GM12875 (cell line): ENCODE data around the gene PLLP.
A peak's percentile ranks its signal among the peaks of the same experiment; 100 is the strongest.

ENCODE experiments used
- H3K4me3 ChIP-seq: one replicate; pipeline ENCODE4 v1.5.1; 2011; ENCODE audit warnings: low read depth, low read length, control low read depth
- TF ChIP-seq, protein P1 (sequence below): IDR thresholded peaks from 2 replicates; pipeline ENCODE4 v1.5.1; 2011; ENCODE audit warnings: low read depth, mild to moderate bottlenecking, control low read depth, inconsistent platforms, low read length, moderate library complexity, borderline replicate concordance; ENCODE audit not compliant: insufficient read depth

The PLLP gene

DNA sequence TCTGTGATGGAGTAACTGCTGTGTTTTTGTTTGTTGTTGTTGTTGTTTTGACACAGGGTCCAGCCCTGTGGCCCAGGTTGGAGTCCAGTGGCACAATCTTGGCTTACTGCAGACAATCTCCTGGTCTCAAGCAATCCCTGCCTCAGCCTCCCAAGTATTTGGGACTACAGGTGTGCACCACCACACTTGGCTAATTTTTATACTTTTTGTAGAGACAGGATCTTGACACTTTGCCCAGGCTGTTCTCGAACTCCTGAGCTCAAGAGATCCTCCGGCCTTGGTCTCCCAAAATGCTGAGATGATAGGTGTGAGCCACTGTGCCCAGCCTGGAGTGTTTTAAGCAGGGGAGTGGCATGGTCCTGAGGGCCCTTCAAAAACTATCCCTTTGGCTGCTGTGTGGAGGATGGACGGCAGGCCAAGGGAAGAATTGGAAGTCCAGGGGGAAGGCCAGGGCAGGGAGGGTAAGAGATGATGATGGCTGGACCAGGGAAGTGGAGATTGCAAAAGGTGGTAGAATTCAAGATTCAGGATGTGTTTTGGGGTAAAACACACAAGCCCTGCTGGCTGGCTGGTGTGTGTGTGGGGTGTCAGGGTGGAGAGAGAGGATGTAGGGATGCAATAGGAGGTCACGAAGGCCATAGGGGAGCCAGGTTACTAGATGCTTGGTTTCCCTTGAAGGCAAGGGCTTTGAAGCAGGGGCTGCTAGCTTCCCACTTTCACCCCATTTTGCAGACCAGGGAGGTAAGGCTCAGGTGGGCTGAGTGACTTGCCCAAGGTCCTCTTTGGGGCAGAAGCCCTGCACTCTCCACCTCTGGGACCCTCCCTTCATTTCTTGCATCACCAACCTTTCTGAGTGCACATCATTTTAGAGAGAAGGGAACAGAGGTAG is 18.8 kb upstream of the PLLP start:
- H3K4me3 ChIP-seq = no peak overlapping the region
- TF ChIP-seq, protein P1, sequence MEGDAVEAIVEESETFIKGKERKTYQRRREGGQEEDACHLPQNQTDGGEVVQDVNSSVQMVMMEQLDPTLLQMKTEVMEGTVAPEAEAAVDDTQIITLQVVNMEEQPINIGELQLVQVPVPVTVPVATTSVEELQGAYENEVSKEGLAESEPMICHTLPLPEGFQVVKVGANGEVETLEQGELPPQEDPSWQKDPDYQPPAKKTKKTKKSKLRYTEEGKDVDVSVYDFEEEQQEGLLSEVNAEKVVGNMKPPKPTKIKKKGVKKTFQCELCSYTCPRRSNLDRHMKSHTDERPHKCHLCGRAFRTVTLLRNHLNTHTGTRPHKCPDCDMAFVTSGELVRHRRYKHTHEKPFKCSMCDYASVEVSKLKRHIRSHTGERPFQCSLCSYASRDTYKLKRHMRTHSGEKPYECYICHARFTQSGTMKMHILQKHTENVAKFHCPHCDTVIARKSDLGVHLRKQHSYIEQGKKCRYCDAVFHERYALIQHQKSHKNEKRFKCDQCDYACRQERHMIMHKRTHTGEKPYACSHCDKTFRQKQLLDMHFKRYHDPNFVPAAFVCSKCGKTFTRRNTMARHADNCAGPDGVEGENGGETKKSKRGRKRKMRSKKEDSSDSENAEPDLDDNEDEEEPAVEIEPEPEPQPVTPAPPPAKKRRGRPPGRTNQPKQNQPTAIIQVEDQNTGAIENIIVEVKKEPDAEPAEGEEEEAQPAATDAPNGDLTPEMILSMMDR = no peak

DNA sequence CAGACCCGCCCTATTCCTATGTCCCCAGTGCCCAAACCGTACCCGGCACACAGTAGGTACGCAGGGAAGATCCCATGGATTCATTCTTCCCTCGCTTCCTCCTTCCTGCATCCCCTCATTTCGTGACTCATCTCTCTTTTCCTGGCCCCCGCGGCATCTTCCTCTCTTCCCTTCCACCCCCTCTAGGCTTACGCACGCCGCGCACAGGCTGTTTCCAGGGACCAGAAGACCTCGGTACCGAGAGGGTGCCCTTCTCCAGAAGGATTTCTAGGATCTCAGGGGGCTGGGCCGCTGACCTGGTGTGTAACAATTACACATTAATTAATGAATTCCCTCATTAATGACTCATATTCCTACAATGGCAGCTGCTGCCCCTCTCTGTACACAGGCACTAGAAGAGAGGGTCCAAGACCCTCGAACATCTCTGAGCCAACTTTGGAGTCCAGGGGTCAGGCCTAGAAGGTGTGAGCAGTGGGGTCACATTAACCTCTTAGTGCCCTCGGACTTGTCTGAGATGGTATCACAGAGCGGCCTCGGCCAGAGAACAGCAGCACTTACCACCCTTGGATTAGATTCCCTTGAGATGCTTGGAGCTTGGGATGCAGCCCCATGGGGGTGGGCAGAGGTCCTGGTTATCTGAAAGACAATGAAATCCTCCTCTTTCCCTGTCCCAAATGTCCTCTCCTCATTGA is 16.8 kb upstream of the PLLP start:
- TF ChIP-seq, protein P1 = no peak
- H3K4me3 ChIP-seq = no peak overlapping the region

DNA sequence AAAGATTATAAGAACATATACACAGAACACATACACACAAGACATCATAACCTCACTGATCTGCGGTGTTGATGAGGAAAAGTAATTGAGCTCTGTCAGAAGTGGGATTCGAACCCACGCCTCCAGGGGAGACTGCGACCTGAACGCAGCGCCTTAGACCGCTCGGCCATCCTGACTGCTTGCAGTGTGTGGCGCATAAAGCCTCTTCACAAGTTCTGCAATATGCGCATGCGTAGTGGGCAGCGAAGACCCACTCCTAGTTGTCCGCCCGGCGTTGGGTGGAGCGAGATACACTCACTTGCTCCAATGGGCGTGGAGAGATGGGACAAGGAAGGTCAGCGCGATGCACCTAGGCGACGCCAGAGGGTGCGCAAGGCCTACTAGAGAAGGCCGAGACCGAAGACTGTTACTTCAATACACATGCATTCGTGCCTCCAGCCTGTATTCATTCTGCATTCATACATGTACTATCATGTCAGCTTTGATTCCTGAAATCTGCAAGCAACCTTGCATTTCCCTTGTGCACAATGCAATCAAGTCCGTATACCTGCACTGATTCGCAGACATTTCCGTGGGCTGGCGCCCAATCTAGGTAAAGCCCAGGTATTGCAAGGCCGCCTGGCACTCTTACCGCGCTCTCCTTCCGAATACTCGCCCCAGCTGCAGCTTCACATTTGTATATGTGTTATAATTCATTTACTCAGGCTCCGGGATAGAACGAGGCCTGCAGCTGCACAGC is 16.1 kb upstream of the PLLP start:
- TF ChIP-seq, protein P1 = peak; percentile 96
- peak overlapping the region; percentile 26 for H3K4me3 ChIP-seq

DNA sequence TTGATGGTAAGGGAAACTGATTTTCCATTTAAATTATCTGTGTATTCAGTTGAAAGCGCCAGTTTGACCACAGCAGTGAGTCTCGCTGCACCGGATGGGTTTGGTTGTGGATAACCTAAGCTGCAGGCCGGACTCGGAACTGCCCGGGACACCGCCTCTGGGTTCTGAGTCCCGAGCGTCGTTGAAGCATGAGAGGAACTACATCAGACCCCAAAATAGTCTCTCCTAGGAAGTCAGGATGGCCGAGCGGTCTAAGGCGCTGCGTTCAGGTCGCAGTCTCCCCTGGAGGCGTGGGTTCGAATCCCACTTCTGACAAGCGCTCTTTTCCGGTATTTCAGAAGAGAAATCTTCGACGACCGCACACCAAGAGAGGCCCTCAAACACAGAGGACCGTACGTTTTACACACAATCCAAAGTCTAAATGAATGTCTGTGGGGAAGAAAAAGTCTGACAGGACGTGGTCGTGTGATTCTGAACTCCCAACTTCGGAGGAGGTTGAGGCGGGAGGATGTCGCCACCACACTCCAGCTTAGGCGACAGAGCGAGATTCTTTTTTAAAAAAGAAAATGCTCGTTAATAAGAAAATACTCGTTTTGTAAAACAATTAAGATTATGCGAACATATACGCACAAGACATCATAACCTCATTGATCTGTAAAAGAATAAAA is 15.4 kb upstream of the PLLP start:
- TF ChIP-seq, protein P1 = no peak
- peak overlapping the region; percentile 31 for H3K4me3 ChIP-seq

DNA sequence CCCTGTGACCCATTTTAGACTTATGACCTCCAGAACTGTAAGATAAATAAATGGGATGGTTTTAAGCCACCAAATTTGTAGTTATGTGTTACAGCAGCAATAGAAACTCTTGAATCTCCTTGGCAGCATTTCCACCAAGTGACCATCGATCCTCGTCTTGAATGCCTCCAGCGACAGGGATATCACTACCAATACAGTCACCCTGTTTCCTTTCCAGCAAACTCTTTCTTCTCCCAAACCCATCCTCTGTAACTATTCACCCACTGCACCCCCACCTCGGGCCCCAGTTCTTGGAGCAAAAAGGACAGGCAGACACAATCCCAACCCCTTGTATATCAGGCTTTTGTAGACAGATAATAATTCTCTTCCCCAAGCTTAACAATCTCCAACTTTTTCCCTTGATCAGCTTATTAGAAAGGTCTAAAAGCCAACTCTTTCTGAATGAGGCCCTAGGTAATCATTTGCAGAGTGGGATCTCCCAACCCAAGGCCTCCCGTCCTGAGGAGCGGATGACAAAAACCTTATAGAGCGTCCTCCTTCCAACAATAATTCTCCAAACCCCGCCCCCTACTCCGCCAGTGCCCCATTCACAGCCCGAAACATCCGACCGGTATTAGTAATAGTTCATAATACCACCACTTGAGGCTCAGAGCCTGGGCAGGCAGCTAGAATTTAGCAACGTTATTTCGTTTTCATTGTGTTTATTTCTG is 14.7 kb upstream of the PLLP start:
- TF ChIP-seq, protein P1 = no peak
- peak overlapping the region; percentile 31 for H3K4me3 ChIP-seq

DNA sequence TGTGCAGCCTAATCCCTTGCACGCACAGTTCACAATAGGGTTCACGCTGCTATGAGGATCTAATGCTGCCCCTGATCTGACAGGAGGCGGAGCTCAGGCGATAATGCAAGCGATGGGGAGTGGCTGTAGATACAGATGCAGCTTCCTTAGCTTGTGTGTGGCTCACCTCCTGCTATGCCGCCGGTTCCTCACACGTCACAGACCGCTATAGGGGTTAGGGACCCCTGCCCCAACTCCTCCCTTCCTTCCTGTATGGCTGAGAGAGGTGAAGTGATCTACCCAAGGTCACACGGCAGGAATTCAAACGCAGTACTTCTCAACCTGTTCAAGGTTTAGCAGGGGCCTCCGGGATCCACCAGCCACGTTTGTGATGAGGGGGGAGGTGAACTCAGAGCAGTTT is 13.4 kb upstream of the PLLP start:
- no peak overlapping the region for H3K4me3 ChIP-seq
- TF ChIP-seq, protein P1 = no peak
